Astrocyte of the cerebellum (primary cell): ENCODE measurements around the gene FRK.

Experiments used
- DNase-seq: peaks from one replicate; pipeline ENCODE4 v3.0.0-alpha.2; 2011; ENCODE audit warnings: low read depth
- H3K4me3 ChIP-seq: 2 replicates; pipeline ENCODE4 v1.5.1; 2011; ENCODE audit warnings: mild to moderate bottlenecking, low read depth, low read length, moderate library complexity
- in situ Hi-C: cut with HindIII; loops from 2 replicates; pipeline ENCODE4 v1.10.0; 2017; ENCODE audit warnings: low sequenced_read_pairs
- TF ChIP-seq, protein P1 (sequence below): IDR thresholded peaks from 2 replicates; pipeline ENCODE4 v1.5.1; 2012; ENCODE audit warnings: low read length, low read depth, moderate library complexity, mild to moderate bottlenecking; ENCODE audit errors: missing control alignments

FRK gene

DNA sequence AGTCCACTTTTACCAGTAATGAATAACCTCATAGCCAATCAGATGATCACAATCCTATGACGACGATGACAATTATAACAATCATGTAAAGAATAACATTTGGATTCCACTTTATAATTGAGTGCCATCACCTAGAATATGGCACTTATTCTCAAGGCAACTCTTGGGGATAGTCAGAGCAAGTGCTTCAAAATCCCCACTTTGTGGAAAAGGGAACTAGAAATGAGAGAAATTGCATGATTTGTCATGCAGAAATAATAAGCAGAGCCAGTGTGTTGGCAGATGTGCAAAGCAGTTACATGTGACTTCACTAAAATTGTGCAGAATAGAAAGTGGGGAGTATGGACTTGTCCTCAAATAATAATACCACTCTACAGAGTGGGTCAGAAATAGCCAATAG lies 41.3 kb downstream of the FRK start:
- DNase-seq, result no peak
- H3K4me3 ChIP-seq, result no peak overlapping the region
- TF ChIP-seq, protein P1, sequence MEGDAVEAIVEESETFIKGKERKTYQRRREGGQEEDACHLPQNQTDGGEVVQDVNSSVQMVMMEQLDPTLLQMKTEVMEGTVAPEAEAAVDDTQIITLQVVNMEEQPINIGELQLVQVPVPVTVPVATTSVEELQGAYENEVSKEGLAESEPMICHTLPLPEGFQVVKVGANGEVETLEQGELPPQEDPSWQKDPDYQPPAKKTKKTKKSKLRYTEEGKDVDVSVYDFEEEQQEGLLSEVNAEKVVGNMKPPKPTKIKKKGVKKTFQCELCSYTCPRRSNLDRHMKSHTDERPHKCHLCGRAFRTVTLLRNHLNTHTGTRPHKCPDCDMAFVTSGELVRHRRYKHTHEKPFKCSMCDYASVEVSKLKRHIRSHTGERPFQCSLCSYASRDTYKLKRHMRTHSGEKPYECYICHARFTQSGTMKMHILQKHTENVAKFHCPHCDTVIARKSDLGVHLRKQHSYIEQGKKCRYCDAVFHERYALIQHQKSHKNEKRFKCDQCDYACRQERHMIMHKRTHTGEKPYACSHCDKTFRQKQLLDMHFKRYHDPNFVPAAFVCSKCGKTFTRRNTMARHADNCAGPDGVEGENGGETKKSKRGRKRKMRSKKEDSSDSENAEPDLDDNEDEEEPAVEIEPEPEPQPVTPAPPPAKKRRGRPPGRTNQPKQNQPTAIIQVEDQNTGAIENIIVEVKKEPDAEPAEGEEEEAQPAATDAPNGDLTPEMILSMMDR, result no peak
- in situ Hi-C loops, result no loop called here

DNA sequence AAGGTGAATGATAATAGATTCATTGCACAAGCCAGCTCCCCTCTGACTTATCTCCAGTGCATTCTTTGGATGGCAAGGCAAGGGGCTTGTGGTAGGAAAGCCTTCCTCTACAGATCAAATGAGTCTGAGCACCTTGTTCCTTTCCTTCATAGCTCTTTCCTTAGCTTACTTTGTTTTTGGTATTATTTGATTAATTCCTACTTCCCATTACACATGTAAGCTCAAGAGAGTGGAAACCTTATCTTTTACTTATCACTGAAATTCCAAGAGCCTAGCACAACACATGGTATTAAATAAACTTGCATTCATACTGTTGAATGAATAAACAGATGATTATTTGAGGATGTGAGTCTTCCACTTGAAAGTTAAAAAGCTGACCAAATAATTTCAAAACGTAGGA lies 41.7 kb downstream of the FRK start:
- in situ Hi-C loops, result no loop called here
- no peak overlapping the region for H3K4me3 ChIP-seq
- no peak for DNase-seq
- TF ChIP-seq, protein P1, result no peak

DNA sequence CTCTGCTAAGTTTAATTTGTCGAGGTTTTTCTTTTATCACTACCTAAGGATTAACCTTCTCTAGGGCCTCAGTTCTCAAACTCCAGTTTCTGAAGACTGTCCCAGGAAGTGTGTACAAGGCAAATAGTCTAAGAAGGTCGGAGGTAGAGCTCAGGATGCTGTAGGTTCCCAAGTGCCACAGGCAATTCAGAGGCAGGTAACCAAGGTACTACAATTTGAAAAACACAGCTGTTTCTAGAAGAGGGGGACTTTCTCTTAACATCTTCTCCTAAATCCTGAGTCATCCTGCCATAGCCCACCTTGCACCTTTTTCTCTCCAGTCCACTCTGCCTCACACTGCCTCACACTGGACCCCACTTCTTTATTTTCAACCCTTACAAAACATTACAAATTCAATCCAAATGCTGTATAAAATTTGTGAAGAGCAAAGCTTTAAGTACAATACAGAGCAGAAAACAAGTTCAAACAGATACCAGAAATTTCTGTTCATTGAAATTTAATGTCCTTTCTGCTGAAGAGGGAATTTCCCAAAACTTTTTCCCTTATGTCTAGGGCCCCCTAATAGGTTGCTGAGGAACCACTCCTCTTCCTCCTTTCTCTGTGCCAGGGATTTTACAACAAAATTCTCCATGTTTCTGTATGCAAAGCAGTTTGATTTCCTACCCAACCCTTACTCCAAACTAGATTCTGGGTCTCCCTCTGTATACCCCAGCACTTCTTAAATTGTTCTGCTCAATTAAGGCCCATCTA lies 43.0 kb downstream of the FRK start:
- no peak for DNase-seq
- TF ChIP-seq, protein P1, result no peak
- no peak overlapping the region for H3K4me3 ChIP-seq
- in situ Hi-C loops, result no loop called here

DNA sequence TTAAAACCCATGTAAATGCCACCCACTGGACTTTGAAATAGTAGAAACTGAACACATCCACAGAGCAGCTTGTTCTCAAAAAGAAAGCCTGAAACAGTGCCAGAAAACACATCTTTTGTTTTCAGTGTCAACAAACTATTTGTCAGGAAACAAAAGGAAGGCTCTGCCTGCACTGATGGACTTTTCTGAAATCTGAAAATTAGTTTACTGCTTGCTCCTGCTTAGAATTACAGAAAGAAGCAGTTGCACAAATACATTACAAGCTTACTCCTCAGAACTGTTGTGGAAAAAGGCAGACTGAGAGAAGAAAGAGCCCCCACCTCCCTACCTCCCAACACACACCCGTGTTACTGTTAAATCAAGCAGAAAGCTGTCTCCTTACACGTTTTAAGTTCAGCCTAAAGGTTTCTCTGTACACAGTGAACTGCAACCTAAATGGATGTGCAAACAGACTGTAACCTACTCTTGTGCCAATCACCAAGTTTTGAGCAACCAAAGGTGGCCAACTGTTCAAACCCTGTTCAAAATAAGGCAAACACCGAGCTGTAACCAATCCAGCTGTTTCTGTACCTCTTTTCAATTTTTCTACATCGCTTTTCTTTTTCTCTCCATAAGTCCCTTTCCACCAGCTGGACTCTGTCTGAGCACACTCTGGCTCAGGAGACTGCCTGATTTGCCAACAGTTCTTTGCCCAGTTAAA lies 43.7 kb downstream of the FRK start:
- in situ Hi-C loops, result no loop called here
- DNase-seq, result no peak

DNA sequence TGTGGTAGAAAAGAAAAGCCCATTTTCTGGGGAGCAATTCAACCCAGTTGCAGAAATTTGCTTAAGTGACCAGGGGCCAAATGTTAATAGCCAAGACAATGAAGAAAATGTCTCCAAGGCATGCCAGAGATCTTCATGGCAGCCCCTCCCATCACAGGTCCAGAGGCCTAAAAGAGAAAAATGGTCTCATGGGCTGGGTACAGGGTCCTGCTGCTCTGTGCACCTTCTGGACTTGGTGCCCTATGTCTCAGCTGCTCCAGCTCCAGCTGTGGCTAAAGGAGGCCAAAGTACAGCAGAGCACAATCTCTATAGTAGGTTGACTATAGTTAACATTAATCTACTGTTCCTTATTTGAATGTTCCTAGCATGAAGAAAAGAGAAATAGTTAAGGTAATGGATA lies 44.7 kb downstream of the FRK start:
- DNase-seq, result no peak
- TF ChIP-seq, protein P1, result no peak
- H3K4me3 ChIP-seq, result no peak overlapping the region
- in situ Hi-C loops, result no loop called here

More for the DNA sequence above, 43.7 kb downstream of the FRK start:
- H3K4me3 ChIP-seq, result no peak overlapping the region
- TF ChIP-seq, protein P1, result no peak

DNA sequence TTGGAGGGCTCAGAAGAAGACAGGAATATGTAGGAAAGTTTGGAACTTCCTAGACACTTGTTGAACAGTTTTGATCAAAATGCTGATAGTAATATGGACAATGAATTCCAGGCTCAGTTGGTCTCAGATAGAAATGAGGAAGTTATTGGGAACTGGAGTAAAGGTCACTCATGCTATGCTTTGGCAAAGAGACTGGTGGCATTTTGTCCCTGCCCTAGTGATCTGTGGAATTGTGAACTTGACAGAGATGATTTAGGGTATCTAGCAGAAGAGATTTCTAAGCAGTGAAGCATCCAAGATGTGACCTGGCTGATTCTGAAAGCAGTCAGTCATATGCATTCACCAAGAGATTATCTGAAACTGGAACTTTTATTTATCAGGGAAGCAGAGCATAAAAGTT lies 45.1 kb downstream of the FRK start:
- H3K4me3 ChIP-seq, result no peak overlapping the region
- in situ Hi-C loops, result no loop called here
- no peak for DNase-seq
- TF ChIP-seq, protein P1, result no peak
